Lower lobe of right lung (tissue), 2 donors: ENCODE results near the gene ZNF565. TPM values are rescaled to one million over a fixed set of nuclear protein-coding genes. Genes with fewer than 3 reads are reported as not detected.

Experiments
- ATAC-seq, 2 donors: fragments of 200-7000 bp; cut with Tn5 transposase; one replicate each; pipeline ENCODE4 v1.9.1; 2020 to 2022; ENCODE audit warnings: mild to moderate bottlenecking in 2 of 2, moderate library complexity in 2 of 2
- DNase-seq: peaks from one replicate; pipeline ENCODE4 v3.0.0-alpha.2; 2020
- H3K27ac ChIP-seq: fragments of 200-600 bp; one replicate; pipeline ENCODE4 v1.8.0; 2022
- H3K27me3 ChIP-seq: fragments of 200-600 bp; one replicate; pipeline ENCODE4 v1.8.0; 2022; ENCODE audit warnings: low read depth
- H3K36me3 ChIP-seq: fragments of 200-600 bp; one replicate; pipeline ENCODE4 v1.8.0; 2022; ENCODE audit warnings: mild to moderate bottlenecking
- H3K4me1 ChIP-seq: fragments of 200-600 bp; one replicate; pipeline ENCODE4 v1.8.0; 2022
- H3K4me3 ChIP-seq: fragments of 200-600 bp; one replicate; pipeline ENCODE4 v1.8.0; 2022; ENCODE audit warnings: mild to moderate bottlenecking
- H3K9me3 ChIP-seq: fragments of 200-600 bp; one replicate; pipeline ENCODE4 v1.8.0; 2022
- intact Hi-C: fragments of 100-400 bp; cut with DNase I; formaldehyde crosslinking; loops from one replicate; pipeline ENCODE4 v1.11.0; 2022
- total RNA-seq: library from RNA; stranded (reverse); fragmentation: NEBNext Ultra II Directional; extraction: Animal tissue kit (Norgen Biotek cat#: 25700); gene quantifications from one replicate; pipeline ENCODE4 v1.2.1, GENCODE V29; 2021
- TF ChIP-seq, protein P1 (sequence below): fragments of 200-600 bp; IDR thresholded peaks from one replicate; pipeline ENCODE4 v1.8.0; 2022; ENCODE audit warnings: antibody characterized with exemption, mild to moderate bottlenecking
- donor health status: DM: no; HTN: yes; CAD: no; lungs with severe emphysema.

Gene ZNF565
- total RNA-seq, 1 donor from 2014 or later: 3.7 TPM

DNA sequence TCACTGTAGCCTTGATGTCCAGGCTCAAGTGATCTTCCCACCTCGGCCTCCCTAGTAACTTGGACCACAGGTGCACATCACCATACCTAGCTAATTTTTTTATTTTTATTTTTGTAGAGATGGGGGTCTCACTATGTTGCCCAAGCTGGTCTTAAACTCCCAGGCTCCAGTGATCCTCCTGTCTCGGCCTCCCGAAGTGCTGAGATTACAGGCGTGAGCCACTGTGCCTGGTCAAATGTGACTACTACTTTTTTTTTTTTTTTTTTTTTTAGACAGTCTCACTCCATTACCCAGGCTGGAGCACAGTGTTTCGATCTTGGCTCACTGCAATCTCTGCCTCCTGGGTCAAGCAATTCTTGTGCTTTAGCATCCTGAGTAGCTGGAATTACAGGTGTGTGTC, 41.6 kb downstream of the ZNF565 start:
- Histone ChIP-seq H3K9me3 (no peaks in the 10 kb centered on the region), H3K27ac (no peak overlapping the region), H3K27me3 (no peaks in the 10 kb centered on the region), H3K4me1 (peaks cover 8% of the 10 kb centered on the region), H3K36me3 (no peaks in the 10 kb centered on the region), H3K4me3 (no peak overlapping the region)
- DNase-seq (no peak), ATAC-seq (no peak)
- TF ChIP-seq, protein P1, sequence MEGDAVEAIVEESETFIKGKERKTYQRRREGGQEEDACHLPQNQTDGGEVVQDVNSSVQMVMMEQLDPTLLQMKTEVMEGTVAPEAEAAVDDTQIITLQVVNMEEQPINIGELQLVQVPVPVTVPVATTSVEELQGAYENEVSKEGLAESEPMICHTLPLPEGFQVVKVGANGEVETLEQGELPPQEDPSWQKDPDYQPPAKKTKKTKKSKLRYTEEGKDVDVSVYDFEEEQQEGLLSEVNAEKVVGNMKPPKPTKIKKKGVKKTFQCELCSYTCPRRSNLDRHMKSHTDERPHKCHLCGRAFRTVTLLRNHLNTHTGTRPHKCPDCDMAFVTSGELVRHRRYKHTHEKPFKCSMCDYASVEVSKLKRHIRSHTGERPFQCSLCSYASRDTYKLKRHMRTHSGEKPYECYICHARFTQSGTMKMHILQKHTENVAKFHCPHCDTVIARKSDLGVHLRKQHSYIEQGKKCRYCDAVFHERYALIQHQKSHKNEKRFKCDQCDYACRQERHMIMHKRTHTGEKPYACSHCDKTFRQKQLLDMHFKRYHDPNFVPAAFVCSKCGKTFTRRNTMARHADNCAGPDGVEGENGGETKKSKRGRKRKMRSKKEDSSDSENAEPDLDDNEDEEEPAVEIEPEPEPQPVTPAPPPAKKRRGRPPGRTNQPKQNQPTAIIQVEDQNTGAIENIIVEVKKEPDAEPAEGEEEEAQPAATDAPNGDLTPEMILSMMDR: no peak
- intact Hi-C loops: no loop called here

DNA sequence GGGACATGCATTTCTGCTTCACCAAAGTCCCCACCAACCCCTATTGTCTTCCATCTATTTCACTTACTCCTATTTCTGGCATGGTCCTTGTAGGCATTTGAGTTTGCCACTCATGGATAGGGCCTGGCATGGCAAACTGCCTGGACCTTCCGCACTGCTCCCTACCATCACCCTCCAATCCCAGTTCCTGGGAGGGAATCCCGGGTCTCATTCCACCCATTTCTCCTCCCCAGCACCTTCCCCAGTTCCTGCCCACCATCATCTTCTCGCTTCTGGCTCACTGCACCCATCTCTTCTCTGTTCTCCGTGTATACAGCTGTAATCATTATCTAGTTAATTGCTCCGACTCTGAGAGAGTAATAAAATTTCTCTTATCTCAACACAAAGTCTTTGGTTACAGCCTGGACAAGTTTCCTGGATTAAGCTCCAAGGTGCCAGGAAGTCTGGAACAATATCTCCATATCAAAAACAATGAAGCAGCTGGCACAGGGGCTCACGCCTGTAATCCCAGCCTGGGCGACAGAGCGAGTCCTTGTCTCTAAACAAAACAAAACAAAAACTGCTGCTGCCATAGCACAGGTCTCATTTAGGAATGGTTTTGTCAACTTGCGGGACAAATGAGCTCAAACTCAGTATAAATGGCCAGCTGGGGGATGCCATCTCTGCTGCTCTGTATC, 45.2 kb downstream of the ZNF565 start:
- Histone ChIP-seq H3K9me3 (no peaks in the 10 kb centered on the region), H3K4me3 (no peak overlapping the region), H3K36me3 (peaks cover 5% of the 10 kb centered on the region), H3K4me1 (peaks cover 8% of the 10 kb centered on the region), H3K27me3 (no peaks in the 10 kb centered on the region), H3K27ac (peak overlapping the region; percentile 80)
- ATAC-seq: peak in 1 of 2 donors; percentile 50
- TF ChIP-seq, protein P1: no peak
- DNase-seq: no peak
- intact Hi-C loops: loop anchor here (5.0 kb wide), 1 partner anchor 42 kb away; no protein-coding TSS in a partner anchor

DNA sequence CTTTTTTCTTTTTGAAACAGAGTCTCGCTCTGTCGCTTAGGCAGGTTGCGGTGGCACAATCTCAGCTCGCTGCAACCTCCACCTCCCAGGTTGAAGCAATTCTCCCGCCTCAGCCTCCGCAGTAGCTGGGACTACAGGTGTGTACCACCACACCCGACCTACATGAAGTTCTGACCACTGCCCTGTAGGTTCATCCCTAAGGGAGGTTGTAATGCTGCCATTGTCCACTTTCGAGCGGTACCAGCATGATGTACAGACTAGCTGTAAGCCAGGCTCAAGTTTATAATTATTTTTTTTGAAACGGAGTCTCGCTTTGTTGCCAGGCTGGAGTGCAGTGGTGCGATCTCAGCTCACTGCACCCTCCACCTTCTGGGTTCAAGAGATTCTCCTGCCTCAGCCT, 50.7 kb downstream of the ZNF565 start:
- DNase-seq (no peak), ATAC-seq (no peak)
- Histone ChIP-seq H3K27ac (no peak overlapping the region), H3K4me1 (no peaks in the 10 kb centered on the region), H3K9me3 (no peaks in the 10 kb centered on the region), H3K27me3 (no peaks in the 10 kb centered on the region), H3K36me3 (peaks cover 11% of the 10 kb centered on the region), H3K4me3 (no peak overlapping the region)
- intact Hi-C loops: no loop called here
- TF ChIP-seq, protein P1: no peak

DNA sequence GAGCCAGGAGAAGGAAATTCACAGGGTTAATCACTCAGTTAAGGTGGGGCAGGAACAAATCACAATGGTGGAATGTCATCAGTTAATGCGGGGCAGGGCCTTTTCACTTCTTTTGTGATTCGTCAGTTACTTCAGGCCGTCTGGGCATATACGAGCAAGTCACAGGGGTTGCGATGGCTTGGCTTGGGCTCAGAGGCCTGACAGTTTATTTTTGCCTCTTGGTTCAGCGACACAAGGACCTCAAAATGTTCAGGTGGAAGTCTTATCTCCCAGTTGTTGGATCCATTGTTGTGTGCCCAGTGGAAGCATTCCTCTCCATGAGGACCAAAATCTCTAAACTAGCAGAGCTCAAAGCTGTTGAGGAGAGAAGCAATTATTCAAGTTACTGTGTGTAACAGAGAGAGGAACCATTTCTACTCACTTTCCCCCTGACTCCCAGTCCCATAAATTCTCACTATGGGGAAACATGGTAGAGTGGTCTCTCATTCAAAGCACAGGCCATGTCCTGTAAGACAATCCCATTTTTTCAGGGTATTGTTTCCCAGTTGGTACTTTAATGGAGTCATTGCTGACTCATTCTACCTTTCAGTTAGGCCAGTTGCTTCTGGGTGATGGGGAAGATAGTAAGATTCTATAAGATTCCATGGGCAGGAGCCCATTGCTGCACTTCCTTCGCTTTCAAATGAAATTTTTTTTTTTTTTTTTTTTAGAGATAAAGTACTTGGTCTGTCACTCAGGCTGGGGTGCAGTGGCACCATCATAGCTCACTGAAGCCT, 53.5 kb downstream of the ZNF565 start:
- ATAC-seq: no peak

DNA sequence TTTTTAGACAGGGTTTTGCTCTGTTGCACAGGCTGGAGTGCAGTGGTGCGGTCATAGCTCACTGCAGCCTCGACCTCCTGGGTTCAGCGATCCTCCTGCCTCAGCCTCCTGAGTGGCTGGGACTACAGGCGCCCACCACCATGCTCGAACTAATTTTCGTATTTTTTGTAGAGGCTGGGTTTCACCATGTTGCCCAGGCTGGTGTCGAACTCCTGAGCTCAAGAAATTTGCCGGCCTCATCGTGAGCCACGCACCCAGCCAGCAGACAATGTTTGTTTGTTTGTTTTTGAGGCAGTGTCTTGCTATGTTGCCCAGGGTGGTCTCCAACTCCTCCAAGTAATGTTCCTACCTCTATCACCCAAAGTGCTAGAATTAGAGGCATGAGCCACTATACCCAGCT, 61.3 kb downstream of the ZNF565 start:
- DNase-seq: no peak
- Histone ChIP-seq H3K27me3 (no peaks in the 10 kb centered on the region), H3K36me3 (peaks cover 33% of the 10 kb centered on the region), H3K4me3 (peak overlapping the region; percentile 63), H3K9me3 (no peaks in the 10 kb centered on the region), H3K27ac (peak overlapping the region; percentile 94), H3K4me1 (peaks cover 19% of the 10 kb centered on the region)
- intact Hi-C loops: no loop called here
- TF ChIP-seq, protein P1: no peak
- no peak for ATAC-seq

More for the DNA sequence above, 53.5 kb downstream of the ZNF565 start:
- Histone ChIP-seq H3K4me3 (no peak overlapping the region), H3K27ac (no peak overlapping the region), H3K4me1 (no peaks in the 10 kb centered on the region), H3K36me3 (peaks cover 6% of the 10 kb centered on the region), H3K27me3 (no peaks in the 10 kb centered on the region), H3K9me3 (no peaks in the 10 kb centered on the region)
- intact Hi-C loops: no loop called here
- TF ChIP-seq, protein P1: no peak
- DNase-seq: no peak
